T-helper 1 cell treated with Interleukin-12 subunit alpha and Interleukin-12 subunit beta and Interleukin-4 antibody, amounts not matched to agents 30 μg/mL and 1 μg/mL, for 36 hours (primary cell): Measurements from ENCODE around the gene BBS4.

Experiments used
- H3K27ac Mint-ChIP-seq: one replicate; pipeline ENCODE4 v1.8.0; 2021; ENCODE audit warnings: mild to moderate bottlenecking, mixed read lengths
- H3K27me3 Mint-ChIP-seq: one replicate; pipeline ENCODE4 v1.8.0; 2021; ENCODE audit warnings: low read depth, mixed read lengths
- H3K36me3 Mint-ChIP-seq: one replicate; pipeline ENCODE4 v1.8.0; 2021; ENCODE audit warnings: low read depth, mixed read lengths
- H3K4me1 Mint-ChIP-seq: one replicate; pipeline ENCODE4 v1.8.0; 2021; ENCODE audit warnings: low read depth, mixed read lengths
- H3K4me3 Mint-ChIP-seq: one replicate; pipeline ENCODE4 v1.8.0; 2021; ENCODE audit warnings: mild to moderate bottlenecking, moderate library complexity, mixed read lengths
- H3K9me3 Mint-ChIP-seq: one replicate; pipeline ENCODE4 v1.8.0; 2021; ENCODE audit warnings: mixed read lengths

The BBS4 gene

DNA sequence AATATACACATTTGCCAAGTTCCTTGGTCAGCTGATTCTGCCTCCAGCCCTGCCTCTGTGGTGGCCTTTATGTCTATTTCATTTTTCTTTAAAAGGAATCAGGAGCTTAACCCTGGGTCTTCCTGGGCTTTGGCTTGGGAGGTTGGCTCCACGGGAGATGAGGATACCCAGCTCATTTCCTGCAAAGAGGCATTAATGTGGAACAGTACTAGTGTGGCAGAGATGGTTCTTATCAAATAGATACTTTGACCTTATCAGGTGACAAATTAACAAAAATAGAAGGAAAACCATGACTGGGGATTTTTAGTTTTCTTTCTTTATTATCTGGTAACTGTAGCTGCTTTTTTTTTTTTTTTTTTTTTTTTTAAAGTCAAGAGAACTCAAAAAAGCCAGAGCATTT, 42.8 kb downstream of the BBS4 start:
- Mint-ChIP-seq H3K4me3 (no peak overlapping the region), H3K9me3 (no peaks in the 10 kb centered on the region)

DNA sequence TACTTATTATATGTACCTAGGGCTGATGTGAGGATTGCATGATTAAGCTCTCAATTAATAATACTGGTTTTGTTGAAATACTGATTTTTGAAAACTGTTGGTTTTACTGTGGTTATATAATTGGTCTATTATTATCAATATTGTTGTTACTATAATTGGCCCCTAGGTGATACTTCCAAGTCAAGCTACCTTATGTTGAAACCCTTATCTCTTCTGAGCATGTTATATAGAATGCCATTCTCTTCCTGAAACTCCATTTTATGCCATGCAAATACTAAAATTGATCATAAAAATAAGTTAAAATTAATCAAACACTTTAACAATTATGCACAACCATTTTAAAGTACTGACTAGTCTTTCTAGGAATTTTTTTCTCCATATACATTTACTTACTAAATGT, 46.1 kb downstream of the BBS4 start:
- no peak overlapping the region for H3K4me3 Mint-ChIP-seq
- H3K27ac Mint-ChIP-seq = no peak overlapping the region

More for the DNA sequence above, 42.8 kb downstream of the BBS4 start:
- Mint-ChIP-seq H3K4me1 (peaks cover under 1% of the 10 kb centered on the region), H3K36me3 (peaks cover 13% of the 10 kb centered on the region), H3K27me3 (no peaks in the 10 kb centered on the region), H3K27ac (no peak overlapping the region)

DNA sequence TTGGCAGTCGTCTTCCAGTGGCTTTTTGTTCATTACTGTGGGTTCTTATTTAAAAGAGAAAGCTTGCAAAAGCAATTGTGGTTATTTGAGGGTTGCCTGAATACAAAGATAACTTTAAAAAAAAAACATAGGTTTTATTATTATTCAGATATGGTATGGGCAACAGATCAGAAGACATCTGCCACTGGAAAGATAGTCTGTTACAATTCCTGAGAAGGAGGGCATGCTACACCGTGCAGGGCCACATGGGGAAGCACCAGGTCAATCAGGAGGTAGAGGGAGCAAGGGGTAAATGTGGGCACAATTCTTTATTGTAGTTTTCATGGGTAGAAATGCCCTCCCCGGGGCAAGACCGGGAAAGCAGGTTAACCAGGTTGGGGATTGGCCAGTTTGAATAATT, 46.5 kb downstream of the BBS4 start:
- H3K4me1 Mint-ChIP-seq = peaks cover 8% of the 10 kb centered on the region
- H3K4me3 Mint-ChIP-seq = no peak overlapping the region
- H3K9me3 Mint-ChIP-seq = no peaks in the 10 kb centered on the region
- peaks cover 25% of the 10 kb centered on the region for H3K36me3 Mint-ChIP-seq
- no peak overlapping the region for H3K27ac Mint-ChIP-seq
- no peaks in the 10 kb centered on the region for H3K27me3 Mint-ChIP-seq

More for the DNA sequence above, 46.1 kb downstream of the BBS4 start:
- Mint-ChIP-seq H3K36me3 (peaks cover 25% of the 10 kb centered on the region), H3K4me1 (peaks cover 5% of the 10 kb centered on the region), H3K9me3 (no peaks in the 10 kb centered on the region), H3K27me3 (no peaks in the 10 kb centered on the region)

DNA sequence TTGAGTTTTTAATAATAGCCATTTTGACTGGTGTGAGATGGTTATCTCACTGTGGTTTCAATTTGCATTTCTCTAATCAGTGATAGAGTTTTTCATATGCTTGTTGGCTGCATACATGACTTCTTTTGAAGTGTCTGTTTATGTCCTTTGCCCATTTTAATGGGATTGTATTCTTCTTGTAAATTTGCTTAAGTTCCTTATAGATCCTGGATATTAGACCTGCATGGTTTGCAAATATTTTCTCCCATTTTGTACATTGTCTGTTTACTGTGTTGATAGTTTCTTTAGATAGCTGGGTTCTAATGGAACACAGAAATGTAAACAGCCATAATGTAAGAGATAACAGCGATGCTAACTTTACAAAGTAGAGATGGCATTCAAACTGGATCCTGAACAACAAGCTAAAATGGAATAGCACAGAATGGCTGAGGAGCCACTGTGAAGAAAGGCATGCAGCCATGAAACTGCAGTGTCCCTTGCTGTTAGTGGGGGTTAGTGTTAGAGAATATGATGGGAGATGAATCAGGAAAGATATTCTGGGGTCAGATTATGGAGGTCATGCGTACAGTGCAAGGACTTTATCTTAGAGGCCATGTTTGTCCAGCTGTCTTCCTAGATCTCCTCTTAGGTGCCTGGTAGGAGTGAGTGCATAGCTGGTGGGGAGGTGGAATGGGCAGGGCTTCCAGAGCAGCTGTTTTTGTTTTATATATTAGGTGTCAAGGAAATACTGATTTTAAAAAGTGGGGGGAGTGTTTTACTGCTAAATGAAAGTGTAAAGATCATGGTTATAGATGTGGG, 48.1 kb downstream of the BBS4 start:
- Mint-ChIP-seq H3K27ac (no peak overlapping the region), H3K36me3 (peaks cover 33% of the 10 kb centered on the region), H3K27me3 (no peaks in the 10 kb centered on the region)

DNA sequence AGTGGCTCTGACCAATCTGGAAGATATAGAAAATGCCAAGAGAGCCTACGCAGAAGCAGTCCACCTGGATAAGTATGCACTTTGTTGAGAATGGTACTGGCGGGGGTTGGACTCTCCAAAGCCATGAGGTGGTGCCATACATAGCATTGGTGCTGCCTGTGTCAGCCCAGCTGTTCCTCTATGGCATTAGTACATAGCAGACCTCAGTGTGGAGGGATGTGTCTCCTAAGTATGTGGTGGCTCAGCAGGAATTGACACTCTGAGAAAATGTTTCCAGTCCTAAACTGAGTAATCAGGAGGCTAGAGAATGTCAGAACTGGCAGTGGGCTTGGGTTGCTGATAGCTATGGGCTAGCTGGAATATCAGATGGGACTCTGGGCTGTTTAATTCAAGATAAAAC, 49.1 kb downstream of the BBS4 start:
- Mint-ChIP-seq H3K27ac (no peak overlapping the region), H3K4me1 (peaks cover 21% of the 10 kb centered on the region)

More for the DNA sequence above, 48.1 kb downstream of the BBS4 start:
- Mint-ChIP-seq H3K9me3 (no peaks in the 10 kb centered on the region), H3K4me1 (peaks cover 13% of the 10 kb centered on the region), H3K4me3 (no peak overlapping the region)

DNA sequence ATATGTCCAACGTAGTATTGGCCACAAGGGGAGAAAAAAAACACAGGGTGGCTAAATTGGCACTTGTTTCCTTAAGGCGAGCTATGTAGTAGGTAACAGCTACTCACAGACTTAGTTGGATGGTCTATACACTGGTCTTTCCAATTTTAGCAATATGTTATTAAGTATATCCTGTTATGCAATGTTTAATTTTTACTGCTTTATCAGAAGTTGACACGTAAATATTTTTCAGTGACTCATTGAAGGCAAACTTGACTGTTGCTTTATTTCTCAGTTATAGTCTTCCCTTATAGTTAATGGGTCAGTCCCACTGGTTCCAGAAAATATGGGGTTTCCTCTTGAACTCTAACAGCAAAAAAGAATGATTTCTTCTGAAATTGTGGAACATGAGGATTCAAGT, 51.1 kb downstream of the BBS4 start:
- Mint-ChIP-seq H3K36me3 (peaks cover 48% of the 10 kb centered on the region), H3K27ac (peak overlapping the region; percentile 22), H3K27me3 (no peaks in the 10 kb centered on the region), H3K4me1 (peaks cover 40% of the 10 kb centered on the region), H3K9me3 (peaks cover 6% of the 10 kb centered on the region), H3K4me3 (no peak overlapping the region)

More for the DNA sequence above, 49.1 kb downstream of the BBS4 start:
- Mint-ChIP-seq H3K4me3 (no peak overlapping the region), H3K27me3 (no peaks in the 10 kb centered on the region), H3K36me3 (peaks cover 38% of the 10 kb centered on the region), H3K9me3 (no peaks in the 10 kb centered on the region)

DNA sequence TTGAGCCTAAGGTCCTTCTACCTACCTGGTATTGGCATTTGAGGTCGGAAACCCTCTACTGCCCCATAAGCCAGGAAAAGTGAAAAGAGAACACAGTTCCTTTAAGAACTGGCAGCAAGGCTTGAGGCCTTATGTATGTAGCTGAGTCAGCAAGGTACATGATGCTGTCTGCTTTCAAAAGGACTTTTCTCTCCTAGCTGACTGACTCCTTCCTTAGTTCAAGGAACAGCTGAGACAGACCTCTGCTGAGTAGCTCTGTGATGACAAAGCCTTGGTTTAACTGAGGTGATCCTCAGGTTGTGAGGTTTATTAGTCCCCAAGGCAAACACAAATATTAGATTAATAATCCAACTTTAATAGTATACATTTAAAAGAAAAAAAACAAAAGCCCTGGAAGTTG, 51.7 kb downstream of the BBS4 start:
- Mint-ChIP-seq H3K27me3 (no peaks in the 10 kb centered on the region), H3K9me3 (peaks cover 6% of the 10 kb centered on the region), H3K27ac (peak overlapping the region; percentile 22), H3K36me3 (peaks cover 49% of the 10 kb centered on the region), H3K4me1 (peaks cover 42% of the 10 kb centered on the region), H3K4me3 (no peak overlapping the region)

DNA sequence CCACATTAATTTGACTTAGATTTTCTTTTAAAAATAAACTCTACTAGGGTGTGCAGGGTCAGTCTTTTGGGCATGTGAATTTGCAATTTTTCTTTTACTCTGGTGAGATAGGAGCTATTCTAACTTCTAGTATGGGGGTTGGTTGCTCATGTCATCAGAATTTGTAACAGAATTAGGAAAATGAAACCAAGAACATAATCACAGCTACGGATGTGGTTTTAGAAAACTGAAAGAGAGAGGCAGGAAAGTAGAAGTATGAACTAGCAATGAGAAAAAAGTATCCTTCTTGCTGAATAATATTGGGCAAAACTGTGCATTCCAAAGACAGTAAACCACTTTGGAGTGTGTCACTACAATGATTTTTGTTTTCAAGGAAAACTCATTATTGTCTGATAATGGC, 54.2 kb downstream of the BBS4 start:
- H3K27me3 Mint-ChIP-seq = no peaks in the 10 kb centered on the region
- peak overlapping the region; percentile 82 for H3K27ac Mint-ChIP-seq
- peak overlapping the region; percentile 54 for H3K4me3 Mint-ChIP-seq
- H3K9me3 Mint-ChIP-seq = peaks cover 6% of the 10 kb centered on the region
- peaks cover 38% of the 10 kb centered on the region for H3K4me1 Mint-ChIP-seq
- H3K36me3 Mint-ChIP-seq = peaks cover 43% of the 10 kb centered on the region

DNA sequence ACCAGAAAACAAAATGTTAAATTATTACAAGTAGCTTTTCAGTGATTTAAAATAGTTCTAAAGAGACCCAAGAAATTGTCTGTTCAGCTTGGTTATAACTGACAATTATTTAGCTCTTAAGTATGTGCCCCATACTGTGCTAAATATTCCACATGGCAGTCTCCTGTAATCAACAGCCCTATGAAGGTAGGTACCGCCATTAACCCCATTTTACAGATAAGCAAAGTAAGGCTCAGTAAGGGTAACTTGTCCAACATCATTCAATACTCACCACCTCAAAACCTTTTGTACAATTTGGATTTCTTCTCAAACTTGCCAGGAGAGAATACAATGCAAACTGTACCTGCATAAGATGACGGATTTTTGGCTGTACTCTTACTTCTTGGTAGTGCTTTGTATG, 63.7 kb downstream of the BBS4 start:
- H3K27me3 Mint-ChIP-seq = no peaks in the 10 kb centered on the region
- H3K36me3 Mint-ChIP-seq = peaks cover 48% of the 10 kb centered on the region
- no peak overlapping the region for H3K4me3 Mint-ChIP-seq
- H3K9me3 Mint-ChIP-seq = no peaks in the 10 kb centered on the region
- peak overlapping the region; percentile 41 for H3K27ac Mint-ChIP-seq
- peaks cover 11% of the 10 kb centered on the region for H3K4me1 Mint-ChIP-seq

DNA sequence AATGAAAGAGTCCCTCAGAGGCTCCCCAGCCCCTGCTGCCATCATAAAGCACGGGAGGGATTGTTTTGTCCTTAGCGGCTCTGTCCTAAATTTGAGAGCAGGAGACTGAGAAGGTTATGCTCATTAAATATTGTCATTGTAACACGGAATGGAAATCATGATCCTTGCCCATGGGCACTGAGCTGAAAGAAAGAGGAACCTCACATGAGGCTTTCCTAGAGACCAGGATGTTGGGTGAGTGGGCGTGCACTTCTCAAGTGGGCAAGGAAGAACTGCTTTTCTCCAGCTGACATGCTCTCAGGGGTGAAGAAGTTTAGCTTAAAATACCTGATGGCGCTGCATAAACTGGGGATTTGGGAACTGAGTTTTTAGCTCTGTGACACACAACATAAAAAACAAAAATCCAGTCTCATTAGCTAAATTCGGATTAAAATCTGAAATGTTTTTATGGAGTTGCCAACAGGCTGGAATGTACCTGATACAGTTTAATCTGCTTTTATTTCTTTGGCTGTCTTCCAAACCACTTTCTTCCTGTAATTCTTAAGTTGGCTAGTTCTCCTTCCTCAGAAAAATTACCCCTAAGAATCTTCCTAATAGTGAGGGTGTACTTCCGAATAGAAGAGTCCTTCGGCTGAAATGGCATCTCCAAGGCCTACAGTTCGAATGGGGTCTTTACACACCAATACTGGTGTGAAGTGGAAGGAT, 65.9 kb downstream of the BBS4 start:
- H3K27ac Mint-ChIP-seq = no peak overlapping the region
- H3K4me1 Mint-ChIP-seq = peaks cover 11% of the 10 kb centered on the region
- no peak overlapping the region for H3K4me3 Mint-ChIP-seq
- H3K27me3 Mint-ChIP-seq = no peaks in the 10 kb centered on the region
- no peaks in the 10 kb centered on the region for H3K9me3 Mint-ChIP-seq
- H3K36me3 Mint-ChIP-seq = peaks cover 56% of the 10 kb centered on the region

DNA sequence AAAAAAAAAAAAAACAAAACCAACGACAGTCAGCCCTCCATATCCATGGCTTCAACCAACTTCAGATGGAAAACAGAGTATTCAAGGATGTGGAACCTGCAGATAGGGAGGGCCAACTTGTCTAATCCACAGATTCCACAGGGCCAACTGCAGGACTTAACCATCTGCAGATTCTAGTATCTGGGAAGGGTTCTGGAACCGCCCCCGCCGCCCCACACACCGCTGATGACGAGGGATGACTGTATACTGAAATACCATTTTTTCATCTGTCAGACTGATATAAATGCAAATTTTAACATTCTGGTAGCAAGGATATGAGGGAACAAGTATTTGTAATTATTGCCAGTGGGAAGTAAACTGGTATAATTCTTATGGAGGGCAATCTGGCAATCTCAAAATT, 68.1 kb downstream of the BBS4 start:
- no peaks in the 10 kb centered on the region for H3K9me3 Mint-ChIP-seq
- no peaks in the 10 kb centered on the region for H3K27me3 Mint-ChIP-seq
- H3K4me1 Mint-ChIP-seq = peaks cover 14% of the 10 kb centered on the region
- H3K4me3 Mint-ChIP-seq = no peak overlapping the region
- peaks cover 61% of the 10 kb centered on the region for H3K36me3 Mint-ChIP-seq
- H3K27ac Mint-ChIP-seq = no peak overlapping the region

DNA sequence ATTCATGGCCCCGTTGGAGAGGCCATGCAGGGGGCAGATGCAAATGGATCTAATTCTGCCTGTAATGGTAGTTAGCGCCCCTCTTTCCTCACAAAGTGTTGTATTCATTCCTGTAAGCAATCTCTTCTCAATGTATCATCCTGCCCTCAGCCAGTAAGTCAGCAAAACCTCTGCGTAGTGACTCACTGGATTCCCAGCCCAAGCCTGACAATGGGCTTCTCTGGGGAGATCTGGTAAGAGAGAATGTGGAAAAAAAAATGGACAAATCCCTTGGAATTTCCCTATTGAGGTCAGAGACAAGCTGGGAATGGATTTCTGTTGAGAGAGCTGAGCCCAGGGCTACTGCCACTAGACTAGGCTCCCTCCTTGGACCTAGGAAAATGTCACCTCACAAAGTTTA, 72.2 kb downstream of the BBS4 start:
- Mint-ChIP-seq H3K4me1 (peaks cover 15% of the 10 kb centered on the region), H3K9me3 (no peaks in the 10 kb centered on the region), H3K4me3 (no peak overlapping the region), H3K27ac (no peak overlapping the region), H3K27me3 (no peaks in the 10 kb centered on the region), H3K36me3 (peaks cover 61% of the 10 kb centered on the region)

DNA sequence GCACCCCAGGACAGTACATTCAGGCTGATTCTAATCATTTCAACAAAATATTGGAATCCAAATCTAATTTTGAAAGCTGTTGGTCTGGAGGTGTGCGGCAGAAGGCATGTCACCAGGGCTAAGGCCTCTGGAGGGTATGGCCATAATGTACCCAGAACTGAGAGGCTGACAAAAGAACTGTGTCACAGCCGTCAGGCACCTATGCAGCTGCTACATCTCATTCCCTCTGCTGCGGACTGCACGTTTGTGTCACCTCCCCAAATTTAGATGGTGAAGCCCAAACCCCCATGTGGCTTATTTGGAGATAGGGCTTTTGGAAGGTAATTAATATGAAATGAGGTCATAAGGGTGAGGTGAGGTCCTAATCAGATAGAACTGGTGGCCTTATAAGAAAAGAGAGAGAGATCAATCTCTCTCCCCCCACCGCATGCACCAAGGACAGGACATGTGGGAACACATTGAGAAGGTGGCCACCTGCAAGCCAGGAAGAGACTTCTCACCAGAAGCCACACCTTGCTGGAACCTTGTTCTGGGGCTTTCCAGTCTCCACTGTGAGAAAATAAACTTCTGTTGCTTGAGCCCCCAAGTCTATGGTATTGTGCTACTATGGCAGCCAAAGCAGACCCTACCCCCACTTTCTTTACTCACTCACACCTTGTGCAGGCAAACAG, 74.7 kb downstream of the BBS4 start:
- no peak overlapping the region for H3K4me3 Mint-ChIP-seq
- H3K36me3 Mint-ChIP-seq = peaks cover 50% of the 10 kb centered on the region
- no peaks in the 10 kb centered on the region for H3K27me3 Mint-ChIP-seq
- H3K27ac Mint-ChIP-seq = peak overlapping the region; percentile 53
- H3K4me1 Mint-ChIP-seq = peaks cover 23% of the 10 kb centered on the region
- H3K9me3 Mint-ChIP-seq = no peaks in the 10 kb centered on the region

DNA sequence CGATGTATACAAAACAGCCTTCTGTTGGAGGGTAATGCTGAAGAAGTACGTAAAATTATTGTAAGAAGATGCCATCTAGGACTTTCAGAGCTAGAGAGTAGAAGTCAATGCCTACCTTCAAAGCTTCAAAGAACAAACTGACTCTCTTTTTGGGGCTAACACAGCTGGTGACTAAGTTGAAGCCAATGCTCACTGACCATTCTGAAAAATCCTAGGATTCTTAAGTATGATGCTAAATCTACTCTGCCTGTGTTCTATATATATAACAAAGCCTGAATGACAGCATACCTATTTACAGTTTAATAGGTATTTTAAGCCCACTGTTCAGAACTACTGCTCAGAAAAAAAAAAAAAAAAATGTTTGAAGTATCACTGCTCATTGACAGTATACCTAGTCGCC, 78.6 kb downstream of the BBS4 start:
- Mint-ChIP-seq H3K9me3 (peaks cover 17% of the 10 kb centered on the region), H3K27ac (no peak overlapping the region), H3K27me3 (no peaks in the 10 kb centered on the region), H3K4me3 (no peak overlapping the region), H3K4me1 (peaks cover 18% of the 10 kb centered on the region), H3K36me3 (peaks cover 59% of the 10 kb centered on the region)

DNA sequence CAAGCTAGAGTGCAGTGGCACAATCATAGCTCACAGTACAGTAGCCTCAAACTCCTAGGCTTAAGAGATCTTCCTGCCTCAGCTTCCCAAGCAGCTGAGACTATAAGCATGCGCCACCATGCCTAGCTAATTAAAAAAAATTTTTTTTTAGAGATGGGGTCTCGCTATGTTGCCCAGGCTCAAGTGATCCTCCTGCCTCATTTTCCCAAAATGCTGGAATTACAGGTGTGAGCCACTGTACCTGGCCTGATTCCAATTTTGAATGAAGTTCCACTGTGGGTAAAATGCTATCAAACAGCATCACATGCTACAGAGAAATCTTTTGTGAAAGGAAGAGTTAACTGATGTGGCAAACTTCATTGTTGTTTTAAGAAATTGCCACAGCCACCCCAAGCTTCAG, 80.0 kb downstream of the BBS4 start:
- H3K27me3 Mint-ChIP-seq = no peaks in the 10 kb centered on the region
- H3K9me3 Mint-ChIP-seq = peaks cover 17% of the 10 kb centered on the region
- no peak overlapping the region for H3K27ac Mint-ChIP-seq
- H3K4me3 Mint-ChIP-seq = no peak overlapping the region
- H3K4me1 Mint-ChIP-seq = peaks cover 21% of the 10 kb centered on the region
- H3K36me3 Mint-ChIP-seq = peaks cover 65% of the 10 kb centered on the region
